Bronchial epithelial cell (primary cell): ENCODE data around the gene RBP5. TPM values are rescaled to one million over a fixed set of nuclear protein-coding genes. Genes with fewer than 3 reads are reported as not detected.

Experiments used
- DNase-seq: peaks from one replicate; pipeline ENCODE4 v3.0.0-alpha.2; 2010; ENCODE audit warnings: low read depth
- FAIRE-seq: peaks from 2 replicates; lab custom pipeline; 2011; peaks lifted over from hg19 to GRCh38; lab: Jason Lieb, UNC
- H3K27me3 ChIP-seq: 2 replicates; pipeline ENCODE4 v1.5.1; 2011; ENCODE audit warnings: low read length; ENCODE audit not compliant: control insufficient read depth, insufficient read depth
- H3K36me3 ChIP-seq: 2 replicates; pipeline ENCODE4 v1.5.1; 2011; ENCODE audit warnings: low read length; ENCODE audit not compliant: control insufficient read depth, insufficient read depth
- H3K4me3 ChIP-seq: 2 replicates; pipeline ENCODE4 v1.5.1; 2011; ENCODE audit warnings: mild to moderate bottlenecking, low read depth, low read length, control low read depth
- CTCF ChIP-seq: IDR thresholded peaks from 2 replicates; pipeline ENCODE4 v1.5.1; 2011; ENCODE audit warnings: mild to moderate bottlenecking, moderate library complexity, low read length, control low read depth, inconsistent platforms; ENCODE audit not compliant: insufficient read depth, severe bottlenecking
- total RNA-seq: library from RNA; depleted of rRNA; stranded (reverse); fragments of >200 nt; gene quantifications from 2 replicates; pipeline ENCODE4 v1.2.1, GENCODE V29; 2014

RBP5 gene
- total RNA-seq, 1 donor from 2014 or later: not detected

DNA sequence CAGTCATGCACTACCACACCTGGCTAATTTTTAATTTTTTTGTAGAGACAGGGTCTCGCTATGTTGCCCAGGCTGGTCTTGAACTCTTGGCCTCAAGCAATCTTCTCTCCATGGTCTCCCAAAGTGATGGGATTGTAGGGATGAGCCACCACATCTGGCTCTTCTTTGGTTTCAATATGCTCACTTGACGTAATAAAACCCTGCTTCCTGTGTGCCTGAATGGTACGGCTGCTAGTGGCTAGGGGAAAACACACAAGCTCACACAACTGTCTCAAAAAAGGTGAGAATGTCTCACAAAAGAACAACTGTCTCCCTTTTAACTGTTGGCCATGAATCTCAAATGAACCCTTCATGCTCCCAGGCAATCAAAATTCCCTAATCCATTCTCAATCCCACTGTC, 53.2 kb downstream of the RBP5 start:
- no peak for TF ChIP-seq CTCF
- no peaks in the 10 kb centered on the region for H3K36me3 ChIP-seq
- DNase-seq (no peak), FAIRE-seq (no peak)
- H3K4me3 ChIP-seq: no peak overlapping the region
- H3K27me3 ChIP-seq: no peaks in the 10 kb centered on the region

GRCh38 chr12:7073946-7074345, 54.7 kb downstream of the RBP5 start:
- Histone ChIP-seq H3K36me3 (no peaks in the 10 kb centered on the region), H3K27me3 (no peaks in the 10 kb centered on the region), H3K4me3 (no peak overlapping the region)
- no peak for TF ChIP-seq CTCF
- DNase-seq (no peak), FAIRE-seq (no peak)

Other genes starting within 250 kb of the RBP5 start
- 11.6 and 12.8 TPM in 2 replicates for gene LRRC23, start 224.1 kb downstream of the RBP5 start, total RNA-seq
- gene ENO2, start 214.3 kb downstream of the RBP5 start, total RNA-seq: 9.0 and 10.0 TPM in 2 replicates
- 4.9 and 7.1 TPM in 2 replicates for gene ATN1, start 200.9 kb downstream of the RBP5 start, total RNA-seq
- gene RNU7-1, start 185.1 kb downstream of the RBP5 start, total RNA-seq: not detected in 2 replicates
- gene C12orf57, start 184.9 kb downstream of the RBP5 start, total RNA-seq: 92.2 and 161 TPM in 2 replicates
- gene PTPN6, start 177.5 kb downstream of the RBP5 start, total RNA-seq: 10.9 and 12.4 TPM in 2 replicates
- 83.7 and 189 TPM in 2 replicates for gene PHB2, start 158.2 kb downstream of the RBP5 start, total RNA-seq
- 68.2 and 68.4 TPM in 2 replicates for gene EMG1, start 158.0 kb downstream of the RBP5 start, total RNA-seq
- 7.9 and 13.3 TPM in 2 replicates for gene LPCAT3, start 110.4 kb downstream of the RBP5 start, total RNA-seq
- gene C1S, start 68.2 kb downstream of the RBP5 start, total RNA-seq: 1.5 and 6.3 TPM in 2 replicates
- gene C1R, start 36.4 kb downstream of the RBP5 start, total RNA-seq: 1.9 and 3.2 TPM in 2 replicates
- gene C1RL, start 19.7 kb downstream of the RBP5 start, total RNA-seq: 11.3 and 14.3 TPM in 2 replicates
- gene CLSTN3, start 1.5 kb upstream of the RBP5 start, total RNA-seq: 7.0 and 9.2 TPM in 2 replicates
- 21.9 and 27.9 TPM in 2 replicates for gene PEX5, start 60.8 kb upstream of the RBP5 start, total RNA-seq
- gene ACSM4, start 175.2 kb upstream of the RBP5 start, total RNA-seq: not detected in 2 replicates